Testis (tissue), 2 donors: ENCODE measurements around the gene PPP2R3C.

Experiments
- POLR2A ChIP-seq: fragments of 450-650 bp; IDR thresholded peaks from one replicate; pipeline ENCODE4 v1.6.1; 2017; ENCODE audit warnings: antibody characterized with exemption, mild to moderate bottlenecking, moderate library complexity
- TF ChIP-seq, protein P1 (sequence below), 3 experiments: fragments of 450-650 bp in 2 of 3; fragments of 200-600 bp in 1 of 3; sonication (generic) in 1 of 3; IDR thresholded peaks; one replicate each; pipeline ENCODE4 v1.5.1; 2016 to 2019; ENCODE audit warnings: antibody characterized with exemption in 3 of 3, mild to moderate bottlenecking in 2 of 3, moderate library complexity in 1 of 3

DNA sequence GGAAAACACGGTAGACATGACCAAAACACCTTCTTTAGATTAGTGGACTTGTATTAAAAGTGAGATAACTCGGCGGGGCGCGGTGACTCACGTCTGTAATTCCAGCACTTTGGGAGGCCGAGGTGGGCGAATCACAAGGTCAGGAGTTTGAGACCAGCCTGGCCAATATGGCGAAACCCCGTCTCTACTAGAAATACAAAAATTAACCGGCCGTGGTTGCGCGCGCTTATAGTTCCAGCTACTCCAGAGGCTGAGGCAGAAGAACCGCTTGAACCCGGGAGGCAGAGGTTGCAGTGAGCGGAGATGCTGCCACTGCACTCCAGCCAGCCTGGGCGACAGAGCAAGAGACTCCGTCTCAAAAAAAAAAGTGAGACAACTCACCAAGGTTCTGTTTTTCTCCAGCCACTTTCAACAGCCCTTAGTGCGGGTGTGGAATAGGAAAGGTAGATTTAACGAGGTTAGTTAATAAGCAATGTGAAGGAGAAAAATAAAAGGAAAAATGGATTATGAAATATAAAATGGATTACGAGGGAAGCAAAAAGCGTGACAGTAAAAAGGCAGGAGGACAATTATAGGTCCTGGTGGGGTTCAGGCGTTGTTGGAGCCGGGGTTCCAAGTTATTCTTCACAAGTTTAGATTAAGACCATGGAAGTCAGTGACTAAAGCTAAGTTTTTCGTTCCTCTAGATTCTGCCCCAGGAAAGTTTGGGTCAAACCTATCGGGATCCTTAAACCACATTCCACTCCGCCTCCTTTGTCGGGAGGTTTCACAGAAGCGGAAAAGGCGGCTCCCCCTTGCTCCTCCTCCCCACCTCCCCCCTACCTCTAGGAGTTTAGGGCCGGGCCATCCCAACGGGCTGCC lies 534 bp downstream of the PPP2R3C start:
- TF ChIP-seq POLR2A: no peak
- TF ChIP-seq, protein P1, sequence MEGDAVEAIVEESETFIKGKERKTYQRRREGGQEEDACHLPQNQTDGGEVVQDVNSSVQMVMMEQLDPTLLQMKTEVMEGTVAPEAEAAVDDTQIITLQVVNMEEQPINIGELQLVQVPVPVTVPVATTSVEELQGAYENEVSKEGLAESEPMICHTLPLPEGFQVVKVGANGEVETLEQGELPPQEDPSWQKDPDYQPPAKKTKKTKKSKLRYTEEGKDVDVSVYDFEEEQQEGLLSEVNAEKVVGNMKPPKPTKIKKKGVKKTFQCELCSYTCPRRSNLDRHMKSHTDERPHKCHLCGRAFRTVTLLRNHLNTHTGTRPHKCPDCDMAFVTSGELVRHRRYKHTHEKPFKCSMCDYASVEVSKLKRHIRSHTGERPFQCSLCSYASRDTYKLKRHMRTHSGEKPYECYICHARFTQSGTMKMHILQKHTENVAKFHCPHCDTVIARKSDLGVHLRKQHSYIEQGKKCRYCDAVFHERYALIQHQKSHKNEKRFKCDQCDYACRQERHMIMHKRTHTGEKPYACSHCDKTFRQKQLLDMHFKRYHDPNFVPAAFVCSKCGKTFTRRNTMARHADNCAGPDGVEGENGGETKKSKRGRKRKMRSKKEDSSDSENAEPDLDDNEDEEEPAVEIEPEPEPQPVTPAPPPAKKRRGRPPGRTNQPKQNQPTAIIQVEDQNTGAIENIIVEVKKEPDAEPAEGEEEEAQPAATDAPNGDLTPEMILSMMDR (IDR thresholded peaks at IDR 0.05): no peak
